ENCODE data around the gene CLCNKA. TPM values are rescaled to one million over a fixed set of nuclear protein-coding genes. Genes with fewer than 3 reads are reported as not detected.

The CLCNKA gene
- total RNA-seq, 8 experiments from 2014 or later, result 0.04 to 0.35 TPM; not detected in 6

DNA sequence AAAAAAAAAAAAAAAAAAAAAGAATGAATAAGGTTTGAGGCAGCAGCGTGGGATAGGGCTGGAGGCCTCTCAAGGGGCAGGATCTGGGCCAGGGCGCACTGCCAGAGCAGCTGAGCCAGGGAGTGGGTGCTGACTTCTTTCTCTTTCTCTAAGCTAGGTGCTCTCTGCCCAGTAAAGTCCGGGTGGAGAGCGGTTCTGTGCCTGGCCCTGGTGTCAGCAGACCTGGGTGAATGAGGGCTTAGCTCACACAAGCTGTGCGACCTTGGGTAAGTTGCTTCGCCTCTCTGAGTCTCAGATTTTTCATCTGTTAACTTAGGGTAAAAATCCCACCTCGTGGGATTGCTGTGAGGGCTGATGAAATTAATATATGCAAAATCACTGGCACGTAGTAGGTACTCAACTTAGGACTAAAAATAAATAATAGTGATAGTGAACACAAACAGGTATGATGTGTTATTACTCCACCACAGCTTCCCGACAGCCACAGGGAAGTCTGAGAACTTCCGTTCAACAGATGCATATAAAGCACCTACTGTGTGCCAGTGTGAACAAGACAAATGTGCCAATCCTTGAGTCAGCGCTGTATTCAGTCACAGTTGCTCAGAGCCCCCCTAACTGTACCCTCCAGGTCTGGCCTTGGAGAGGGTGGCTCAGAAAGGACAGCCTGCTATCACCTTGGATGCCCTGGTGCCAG is 53.6 kb downstream of the CLCNKA start:
- Histone ChIP-seq H3K4me1 (replicated peaks in 1 of 2) (peaks cover 30 to 37% of the 10 kb centered on the region in 2 donors), H3K27ac (no peak overlapping the region), H3K4me3 (no peak overlapping the region)
- 54 to 100% (median 85%) methylated on average over 1 to 10 of the region's 11 CpGs; no CpG with 5 or more reads in 1 of the 10 experiments for WGBS, 10 experiments
- ATAC-seq (replicated peaks in 6 of 8), result no peak
- in situ Hi-C loops (cut with MboI; ENCODE audit: low pct_unique_long_range_greater_than_20kb in 2 of 9, low sequenced_read_pairs in 9 of 9, unreplicated experiment in 9 of 9), result loop anchor here in 7 of 9 experiments (5.0 to 25.0 kb wide), 4 partner anchors 112 to 262 kb away; no protein-coding TSS in a partner anchor

GRCh38 chr1:16076031-16076864 is 54.4 kb downstream of the CLCNKA start:
- 20 to 100% (median 80%) methylated on average over 1 to 10 of the region's 14 CpGs; no CpG with 5 or more reads in 5 of the 10 experiments for WGBS, 10 experiments
- ATAC-seq (replicated peaks in 6 of 8), result peak in 5 of 8 experiments; percentile 12 to 35 (median 19)
- Histone ChIP-seq H3K4me1 (replicated peaks in 1 of 2) (peaks cover 30 to 37% of the 10 kb centered on the region in 2 donors), H3K27ac (no peak overlapping the region), H3K4me3 (no peak overlapping the region)
- in situ Hi-C loops (cut with MboI; ENCODE audit: low pct_unique_long_range_greater_than_20kb in 2 of 9, low sequenced_read_pairs in 9 of 9, unreplicated experiment in 9 of 9), result loop anchor here in 7 of 9 experiments (5.0 to 25.0 kb wide), 4 partner anchors 111 to 261 kb away; no protein-coding TSS in a partner anchor

GRCh38 chr1:16076865-16077238 is 55.0 kb downstream of the CLCNKA start:
- Histone ChIP-seq H3K4me3 (no peak overlapping the region), H3K27ac (no peak overlapping the region), H3K4me1 (replicated peaks in 1 of 2) (peaks cover 30 to 37% of the 10 kb centered on the region in 2 donors)
- in situ Hi-C loops (cut with MboI; ENCODE audit: low pct_unique_long_range_greater_than_20kb in 2 of 9, low sequenced_read_pairs in 9 of 9, unreplicated experiment in 9 of 9), result loop anchor here in 7 of 9 experiments (5.0 to 25.0 kb wide), 4 partner anchors 110 to 260 kb away; no protein-coding TSS in a partner anchor
- ATAC-seq (replicated peaks in 6 of 8), result peak; percentile 45 to 64 (median 53)
- 40 to 93% (median 67%) methylated on average over 1 to 5 of the region's 11 CpGs; no CpG with 5 or more reads in 3 of the 10 experiments for WGBS, 10 experiments

DNA sequence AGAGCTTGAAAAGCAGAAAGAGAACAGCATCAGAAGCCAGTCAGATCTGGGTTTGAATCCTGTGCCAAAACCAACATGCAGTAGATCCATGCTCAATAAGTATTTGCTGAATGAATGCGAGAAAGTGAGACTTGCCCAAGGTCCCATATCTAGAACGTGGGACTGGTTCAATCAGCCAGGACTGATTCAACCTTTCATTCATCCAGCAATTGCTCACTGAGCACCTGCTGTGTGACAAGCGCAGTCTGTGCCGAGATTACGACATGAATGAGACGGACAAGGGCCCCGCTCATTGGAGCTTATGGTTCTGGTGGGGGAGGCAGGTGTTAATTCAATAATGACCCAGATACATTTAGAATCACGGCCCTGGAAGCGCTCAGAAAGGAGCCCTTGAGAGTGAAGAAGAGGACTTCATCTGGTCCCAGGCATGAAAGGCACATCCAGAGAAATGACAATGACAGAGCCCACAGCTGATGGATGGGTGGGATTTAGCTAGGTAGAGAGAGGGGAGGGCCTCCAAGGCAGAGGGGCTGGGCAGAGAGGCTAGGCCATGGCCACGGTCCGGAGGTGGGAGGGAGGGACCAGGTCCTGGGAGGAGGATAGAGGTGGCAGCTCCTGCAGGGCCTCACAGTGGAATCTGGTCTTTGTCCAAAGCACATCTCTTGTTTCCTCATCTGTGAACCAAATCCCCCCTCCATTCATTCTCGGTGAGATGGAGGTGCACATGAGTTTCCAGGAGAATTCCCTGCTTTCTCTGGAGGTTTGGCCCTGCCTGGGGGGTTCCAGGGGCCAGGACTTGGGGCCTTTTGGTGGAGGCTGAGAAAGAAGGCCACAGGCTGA is 55.8 kb downstream of the CLCNKA start:
- Histone ChIP-seq H3K27ac (no peak overlapping the region), H3K4me1 (replicated peaks in 1 of 2) (peaks cover 30 to 33% of the 10 kb centered on the region in 2 donors), H3K4me3 (no peak overlapping the region)
- 47 to 94% (median 75%) methylated on average over 1 to 10 of the region's 12 CpGs; no CpG with 5 or more reads in 1 of the 10 experiments for WGBS, 10 experiments
- no peak for ATAC-seq (replicated peaks in 6 of 8)
- in situ Hi-C loops (cut with MboI; ENCODE audit: low pct_unique_long_range_greater_than_20kb in 2 of 9, low sequenced_read_pairs in 9 of 9, unreplicated experiment in 9 of 9), result loop anchor here in 7 of 9 experiments (5.0 to 25.0 kb wide), 4 partner anchors 110 to 260 kb away; no protein-coding TSS in a partner anchor

- H3K4me1 ChIP-seq (replicated peaks in 1 of 2), result peaks cover 20 to 24% of the 10 kb centered on the region in 2 donors
- in situ Hi-C loops (cut with MboI; ENCODE audit: low pct_unique_long_range_greater_than_20kb in 2 of 9, low sequenced_read_pairs in 9 of 9, unreplicated experiment in 9 of 9), result loop anchor here in 7 of 9 experiments (5.0 to 25.0 kb wide), 4 partner anchors 108 to 258 kb away; no protein-coding TSS in a partner anchor
- peak; percentile 52 to 82 (median 62) for ATAC-seq (replicated peaks in 6 of 8)
- WGBS, 10 experiments, result 0 to 80% (median 50%) methylated on average over 1 to 6 of the region's 10 CpGs; no CpG with 5 or more reads in 5 of the 10 experiments
- H3K27ac ChIP-seq, result no peak overlapping the region
- H3K4me3 ChIP-seq, result no peak overlapping the region
Observed at GRCh38 chr1:16078925-16079656, 57.3 kb downstream of the CLCNKA start.

GRCh38 chr1:16080422-16081150 is 58.8 kb downstream of the CLCNKA start:
- in situ Hi-C loops (cut with MboI; ENCODE audit: low pct_unique_long_range_greater_than_20kb in 2 of 9, low sequenced_read_pairs in 9 of 9, unreplicated experiment in 9 of 9), result loop anchor here in 8 of 9 experiments (5.0 to 25.0 kb wide), 4 partner anchors 104 to 257 kb away; no protein-coding TSS in a partner anchor
- WGBS, 10 experiments, result 0 to 92% (median 78%) methylated on average over 1 to 5 of the region's 5 CpGs
- no peak for ATAC-seq (replicated peaks in 6 of 8)
- Histone ChIP-seq H3K27ac (no peak overlapping the region), H3K4me3 (no peak overlapping the region), H3K4me1 (replicated peaks in 1 of 2) (peaks cover 17 to 20% of the 10 kb centered on the region in 2 donors)

GRCh38 chr1:16081636-16082035 is 59.8 kb downstream of the CLCNKA start:
- Histone ChIP-seq H3K27ac (no peak overlapping the region), H3K4me1 (replicated peaks in 1 of 2) (peaks cover 12 to 14% of the 10 kb centered on the region in 2 donors), H3K4me3 (no peak overlapping the region)
- no peak for ATAC-seq (replicated peaks in 6 of 8)
- 0 to 97% (median 92%) methylated on average over 1 to 7 of the region's 9 CpGs; no CpG with 5 or more reads in 3 of the 10 experiments for WGBS, 10 experiments
- in situ Hi-C loops (cut with MboI; ENCODE audit: low pct_unique_long_range_greater_than_20kb in 2 of 9, low sequenced_read_pairs in 9 of 9, unreplicated experiment in 9 of 9), result loop anchor here in 8 of 9 experiments (5.0 to 25.0 kb wide), 4 partner anchors 103 to 256 kb away; no protein-coding TSS in a partner anchor

GRCh38 chr1:16082283-16083038 is 60.6 kb downstream of the CLCNKA start:
- in situ Hi-C loops (cut with MboI; ENCODE audit: low pct_unique_long_range_greater_than_20kb in 2 of 9, low sequenced_read_pairs in 9 of 9, unreplicated experiment in 9 of 9), result loop anchor here in 8 of 9 experiments (5.0 to 25.0 kb wide), 4 partner anchors 102 to 255 kb away; no protein-coding TSS in a partner anchor
- Histone ChIP-seq H3K4me1 (replicated peaks in 1 of 2) (peaks cover 4 to 6% of the 10 kb centered on the region in 2 donors), H3K4me3 (no peak overlapping the region), H3K27ac (no peak overlapping the region)
- 80 to 100% (median 85%) methylated on average over 1 to 6 of the region's 9 CpGs; no CpG with 5 or more reads in 5 of the 10 experiments for WGBS, 10 experiments
- peak in 6 of 8 experiments; percentile 7 to 72 (median 40) for ATAC-seq (replicated peaks in 6 of 8)

DNA sequence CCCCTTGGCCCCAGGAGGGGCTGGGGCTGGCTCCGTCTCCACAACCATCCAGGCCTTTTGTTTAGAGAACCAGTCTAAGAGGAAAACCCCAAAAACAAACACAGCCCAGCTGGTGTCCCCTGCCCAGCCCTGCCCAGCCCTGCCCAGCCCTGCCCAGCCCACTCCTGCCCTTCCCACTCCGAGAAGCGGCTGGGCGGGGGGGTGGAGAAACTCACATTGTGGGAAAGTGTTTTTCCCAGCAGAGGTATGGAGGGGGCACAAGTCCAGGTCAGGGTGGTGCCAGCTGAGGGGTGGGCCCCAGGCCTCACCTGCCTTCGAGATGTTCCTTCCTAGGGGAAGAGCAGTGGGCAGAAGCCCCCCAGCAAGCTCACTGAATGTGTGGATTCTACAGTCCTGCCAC is 61.6 kb downstream of the CLCNKA start:
- Histone ChIP-seq H3K27ac (no peak overlapping the region), H3K4me3 (no peak overlapping the region), H3K4me1 (replicated peaks in 1 of 2) (peaks cover 3 to 4% of the 10 kb centered on the region in 2 donors)
- 75 to 100% (median 82%) methylated on average over 1 of the region's 5 CpGs; no CpG with 5 or more reads in 6 of the 10 experiments for WGBS, 10 experiments
- in situ Hi-C loops (cut with MboI; ENCODE audit: low pct_unique_long_range_greater_than_20kb in 2 of 9, low sequenced_read_pairs in 9 of 9, unreplicated experiment in 9 of 9), result loop anchor here in 8 of 9 experiments (5.0 to 25.0 kb wide), 4 partner anchors 101 to 254 kb away; no protein-coding TSS in a partner anchor
- ATAC-seq (replicated peaks in 6 of 8), result no peak
